ENCODE results near the gene PNPLA5. TPM values are rescaled to one million over a fixed set of nuclear protein-coding genes. Genes with fewer than 3 reads are reported as not detected.

Gene PNPLA5
- total and polyA plus RNA-seq, 7 donors: not detected

DNA sequence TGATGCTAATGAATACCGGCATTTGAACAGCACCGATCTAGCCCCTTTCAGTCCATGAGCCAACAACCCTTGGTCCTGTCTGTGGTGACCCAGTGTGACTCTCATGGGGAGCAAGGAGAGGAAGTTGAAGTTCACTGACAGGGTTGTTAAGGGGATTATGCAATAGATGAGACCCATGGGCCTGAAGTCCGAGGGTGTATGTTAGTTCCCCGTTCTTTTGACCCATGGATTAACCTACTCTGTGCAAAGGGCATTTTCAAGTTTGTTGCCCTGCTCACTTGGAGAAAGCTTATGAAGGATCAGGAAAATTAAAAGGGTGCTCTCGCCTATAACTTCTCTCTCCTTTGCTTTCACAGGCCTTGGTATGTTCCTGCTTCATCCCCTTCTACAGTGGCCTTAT lies 36.7 kb upstream of the PNPLA5 start:
- Histone ChIP-seq H3K9me3 (no peaks in the 10 kb centered on the region), H3K27me3 (peaks cover 0 to 31% (median 23%) of the 10 kb centered on the region in 3 donors), H3K4me3 (no peak overlapping the region), H3K27ac (no peak overlapping the region), H3K36me3 (no peaks in the 10 kb centered on the region), H3K4me1 (peaks cover 0 to 10% (median 8%) of the 10 kb centered on the region in 4 donors)
- 63 to 69% methylated on average over 5 of the region's 5 CpGs for WGBS, 2 donors
- no peak for DNase-seq
- intact Hi-C loops (cut with DNase I): no loop called here
- TF ChIP-seq EP300 (IDR thresholded peaks at IDR 0.05): no peak
- TF ChIP-seq, protein P1, sequence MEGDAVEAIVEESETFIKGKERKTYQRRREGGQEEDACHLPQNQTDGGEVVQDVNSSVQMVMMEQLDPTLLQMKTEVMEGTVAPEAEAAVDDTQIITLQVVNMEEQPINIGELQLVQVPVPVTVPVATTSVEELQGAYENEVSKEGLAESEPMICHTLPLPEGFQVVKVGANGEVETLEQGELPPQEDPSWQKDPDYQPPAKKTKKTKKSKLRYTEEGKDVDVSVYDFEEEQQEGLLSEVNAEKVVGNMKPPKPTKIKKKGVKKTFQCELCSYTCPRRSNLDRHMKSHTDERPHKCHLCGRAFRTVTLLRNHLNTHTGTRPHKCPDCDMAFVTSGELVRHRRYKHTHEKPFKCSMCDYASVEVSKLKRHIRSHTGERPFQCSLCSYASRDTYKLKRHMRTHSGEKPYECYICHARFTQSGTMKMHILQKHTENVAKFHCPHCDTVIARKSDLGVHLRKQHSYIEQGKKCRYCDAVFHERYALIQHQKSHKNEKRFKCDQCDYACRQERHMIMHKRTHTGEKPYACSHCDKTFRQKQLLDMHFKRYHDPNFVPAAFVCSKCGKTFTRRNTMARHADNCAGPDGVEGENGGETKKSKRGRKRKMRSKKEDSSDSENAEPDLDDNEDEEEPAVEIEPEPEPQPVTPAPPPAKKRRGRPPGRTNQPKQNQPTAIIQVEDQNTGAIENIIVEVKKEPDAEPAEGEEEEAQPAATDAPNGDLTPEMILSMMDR (IDR thresholded peaks at IDR 0.05): no peak
- no peak for TF ChIP-seq POLR2AphosphoS5 (IDR thresholded peaks at IDR 0.05)
- TF ChIP-seq POLR2A (IDR thresholded peaks at IDR 0.05): no peak

DNA sequence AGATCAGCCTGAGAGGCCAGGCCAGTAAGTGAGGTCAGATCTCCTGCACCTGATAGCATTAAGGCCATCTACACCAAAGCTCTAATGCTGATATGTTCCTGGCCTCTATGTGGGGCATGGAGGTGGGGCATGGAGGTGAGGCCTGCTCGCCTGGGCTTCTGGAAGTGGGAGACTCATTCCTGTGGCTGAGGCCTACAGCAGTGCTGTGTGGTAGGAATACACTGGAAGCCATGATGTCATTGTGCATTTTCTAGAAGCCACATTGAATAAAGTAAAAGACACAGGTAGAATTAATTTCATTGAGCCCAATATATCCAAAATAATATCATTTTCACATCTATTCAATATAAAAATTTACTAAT lies 34.5 kb upstream of the PNPLA5 start:
- Histone ChIP-seq H3K9me3 (no peaks in the 10 kb centered on the region), H3K4me3 (no peak overlapping the region), H3K27me3 (peaks cover 0 to 31% (median 23%) of the 10 kb centered on the region in 3 donors), H3K27ac (no peak overlapping the region), H3K36me3 (no peaks in the 10 kb centered on the region), H3K4me1 (peaks cover 0 to 17% (median 13%) of the 10 kb centered on the region in 4 donors)
- intact Hi-C loops (cut with DNase I): no loop called here
- WGBS, 2 donors: 84 to 93% methylated on average over 1 of the region's 1 CpG
- TF ChIP-seq EP300 (IDR thresholded peaks at IDR 0.05): no peak
- TF ChIP-seq, protein P1 (IDR thresholded peaks at IDR 0.05): no peak
- TF ChIP-seq POLR2A (IDR thresholded peaks at IDR 0.05): no peak
- no peak for TF ChIP-seq POLR2AphosphoS5 (IDR thresholded peaks at IDR 0.05)
- DNase-seq: no peak

DNA sequence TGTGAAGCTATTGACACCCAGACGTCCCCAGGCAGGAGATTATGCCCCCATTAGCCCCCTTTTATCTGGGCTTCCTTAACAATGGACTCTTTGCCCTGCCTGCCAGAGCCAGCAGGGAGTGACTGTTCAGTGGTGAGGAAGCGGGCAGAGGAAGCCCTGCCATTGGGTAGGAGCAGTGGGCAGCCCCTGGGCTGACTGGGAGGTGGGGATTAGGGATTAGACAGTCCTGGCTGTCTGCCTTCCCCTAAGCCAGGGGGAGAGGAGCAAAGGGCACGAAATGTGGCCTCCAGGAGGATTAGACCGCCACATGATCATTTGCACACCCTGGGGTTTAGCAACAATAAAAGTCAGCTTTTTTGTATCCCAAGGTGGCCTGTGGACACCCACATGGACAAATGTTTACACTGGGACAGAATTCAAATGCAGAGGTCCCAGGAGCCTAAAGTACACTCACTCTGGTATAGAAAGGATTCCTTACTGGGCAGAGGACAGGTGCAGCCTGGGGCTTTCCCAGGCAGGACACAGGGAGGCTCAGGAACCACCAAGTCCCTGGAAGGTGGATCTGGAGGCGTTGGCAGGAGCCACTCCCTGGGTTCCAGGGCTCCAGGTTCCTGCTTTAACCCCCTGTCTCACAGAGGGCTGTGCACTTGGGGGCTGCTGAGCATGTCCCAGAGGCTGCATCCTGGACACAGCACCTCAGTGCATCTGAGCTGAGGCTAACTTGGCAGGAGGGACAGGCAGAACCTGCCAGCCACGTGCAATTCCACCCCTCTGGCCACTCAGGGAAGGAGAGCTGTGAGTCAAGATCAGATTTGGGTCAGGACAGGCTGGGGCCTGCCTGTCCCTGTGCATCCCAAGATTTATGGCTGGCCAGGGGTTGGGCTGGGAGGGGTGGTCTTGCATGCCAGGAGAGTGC lies 33.9 kb upstream of the PNPLA5 start:
- no peak for DNase-seq
- 20 to 72% methylated on average over 6 of the region's 6 CpGs for WGBS, 2 donors
- Histone ChIP-seq H3K27ac (no peak overlapping the region), H3K9me3 (no peaks in the 10 kb centered on the region), H3K27me3 (peaks cover 0 to 31% (median 23%) of the 10 kb centered on the region in 3 donors), H3K36me3 (no peaks in the 10 kb centered on the region), H3K4me3 (no peak overlapping the region), H3K4me1 (peaks cover 0 to 17% (median 13%) of the 10 kb centered on the region in 4 donors)
- intact Hi-C loops (cut with DNase I): no loop called here
- TF ChIP-seq, protein P1 (IDR thresholded peaks at IDR 0.05): no peak
- no peak for TF ChIP-seq EP300 (IDR thresholded peaks at IDR 0.05)
- no peak for TF ChIP-seq POLR2AphosphoS5 (IDR thresholded peaks at IDR 0.05)
- TF ChIP-seq POLR2A (IDR thresholded peaks at IDR 0.05): no peak

DNA sequence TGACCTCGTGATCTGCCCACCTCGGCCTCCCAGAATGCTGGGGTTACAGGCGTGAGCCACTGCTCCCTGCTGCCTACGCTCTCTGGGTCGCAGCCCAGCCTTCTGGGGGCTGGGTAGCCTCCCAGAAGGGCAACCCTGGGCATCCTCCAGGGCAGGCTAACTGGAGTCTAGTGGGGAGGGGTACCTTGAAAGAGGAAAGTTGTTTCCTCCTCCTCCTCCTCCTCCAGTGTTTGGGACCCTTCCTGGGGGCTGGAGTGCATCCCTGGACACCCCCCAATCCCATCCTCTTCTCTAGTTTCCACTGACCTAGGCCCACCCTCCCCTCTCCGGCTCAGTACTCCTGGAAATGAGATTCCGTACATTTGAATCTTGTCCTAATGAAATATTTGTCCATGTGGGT lies 33.1 kb upstream of the PNPLA5 start:
- peaks cover 0 to 17% (median 13%) of the 10 kb centered on the region in 4 donors for H3K4me1 ChIP-seq
- no peaks in the 10 kb centered on the region for H3K36me3 ChIP-seq
- H3K9me3 ChIP-seq: no peaks in the 10 kb centered on the region
- H3K27ac ChIP-seq: no peak overlapping the region
- H3K4me3 ChIP-seq: no peak overlapping the region
- intact Hi-C loops (cut with DNase I): no loop called here
- 68 to 69% methylated on average over 7 of the region's 7 CpGs for WGBS, 2 donors
- TF ChIP-seq EP300 (IDR thresholded peaks at IDR 0.05) (no peak), POLR2AphosphoS5 (IDR thresholded peaks at IDR 0.05) (no peak), POLR2A (IDR thresholded peaks at IDR 0.05) (no peak)
- TF ChIP-seq, protein P1 (IDR thresholded peaks at IDR 0.05): no peak
- peaks cover 0 to 29% (median 23%) of the 10 kb centered on the region in 3 donors for H3K27me3 ChIP-seq
- DNase-seq: no peak

Measured in sigmoid colon (tissue), 7 donors.